GM12878 (cell line): ENCODE results near the gene EPS8L1. TPM values are rescaled to one million over a fixed set of nuclear protein-coding genes. Genes with fewer than 3 reads are reported as not detected.

Source experiments
- ATAC-seq: fragments of 200-7000 bp; cut with Tn5 transposase; 3 replicates; pipeline ENCODE4 v1.9.1; 2020; ENCODE audit warnings: mild to moderate bottlenecking, moderate library complexity
- BruUV-seq: library from RNA; stranded (reverse); fragments of 400-500 nt; replicated peaks from 2 replicates; lab custom pipeline; 2021; lab: Mats Ljungman, UMichigan
- CTCF ChIA-PET: fragments of 300-600 bp; sonication (Branson Sonifier 250); formaldehyde crosslinking; extraction: SDS; loops from one replicate; lab custom pipeline; 2021; ENCODE audit warnings: inconsistent platforms; lab: Yijun Ruan, JAX
- POLR2A ChIA-PET: fragments of 350-600 bp; formaldehyde crosslinking; extraction: SDS; loops from one replicate; lab custom pipeline; 2021; ENCODE audit warnings: inconsistent platforms; lab: Charles Lee
- RAD21 ChIA-PET: fragments of 300-600 bp; sonication (Branson Sonifier 250); formaldehyde crosslinking; loops from one replicate; lab custom pipeline; 2023; ENCODE audit warnings: antibody characterized with exemption; ENCODE audit not compliant: unreplicated experiment; lab: Charles Lee
- SMC1A ChIA-PET: fragments of 300-600 bp; sonication (Branson Sonifier 250); formaldehyde crosslinking; loops from one replicate; lab custom pipeline; 2023; ENCODE audit not compliant: unreplicated experiment, uncharacterized antibody; lab: Charles Lee
- DNase-seq: peaks from one replicate; pipeline ENCODE4 v3.0.0-alpha.2; 2011; ENCODE audit warnings: low read depth, low spot score
- FAIRE-seq: peaks from 3 replicates; lab custom pipeline; 2011; peaks lifted over from hg19 to GRCh38; lab: Jason Lieb, UNC
- H2AFZ ChIP-seq: 2 replicates; pipeline ENCODE4 v1.6.0; 2011; ENCODE audit warnings: low read depth, low read length, control low read depth; ENCODE audit not compliant: control insufficient read depth
- H3K27ac ChIP-seq: 2 replicates; pipeline ENCODE4 v1.5.1; 2011; ENCODE audit warnings: control low read depth; ENCODE audit not compliant: control insufficient read depth, insufficient read depth
- H3K27me3 ChIP-seq, 2 experiments: replicated peaks in 1 of 2; 2 replicates each; pipeline versions ENCODE4 v1.6.0 to v1.6.1; 2011; ENCODE audit warnings: low read length in 1 of 2; ENCODE audit not compliant: control insufficient read depth in 2 of 2, insufficient read depth in 2 of 2
- H3K36me3 ChIP-seq, 2 experiments: 2 replicates each; pipeline ENCODE4 v1.5.1; 2011; ENCODE audit warnings: low read length in 1 of 2; ENCODE audit not compliant: control insufficient read depth in 2 of 2, insufficient read depth in 2 of 2
- H3K4me1 ChIP-seq: 2 replicates; pipeline ENCODE4 v1.6.1; 2011; ENCODE audit warnings: mild to moderate bottlenecking, low read length, moderate library complexity, mixed read lengths; ENCODE audit not compliant: control insufficient read depth, insufficient read depth
- H3K4me2 ChIP-seq: 2 replicates; pipeline ENCODE4 v1.6.0; 2011; ENCODE audit warnings: control low read depth; ENCODE audit not compliant: control insufficient read depth, insufficient read depth
- H3K4me3 ChIP-seq: fragments of 200-600 bp; sonication (generic); 2 replicates; pipeline ENCODE4 v1.5.1; 2016
- H3K79me2 ChIP-seq: 2 replicates; pipeline ENCODE4 v1.6.0; 2011; ENCODE audit warnings: low read length; ENCODE audit not compliant: control insufficient read depth, insufficient read depth
- H3K9ac ChIP-seq: 2 replicates; pipeline ENCODE4 v1.8.0; 2011; ENCODE audit warnings: low read length, control low read depth, mixed read lengths; ENCODE audit not compliant: control insufficient read depth, insufficient read depth
- H3K9me3 ChIP-seq: replicated peaks from 3 replicates; pipeline ENCODE4 v1.5.1; 2011; ENCODE audit warnings: mild to moderate bottlenecking, low read length; ENCODE audit not compliant: control insufficient read depth, insufficient read depth
- H4K20me1 ChIP-seq: 2 replicates; pipeline ENCODE4 v1.6.0; 2011; ENCODE audit not compliant: control insufficient read depth, insufficient read depth
- BHLHE40 ChIP-seq, 2 experiments: fragments of 450-650 bp in 1 of 2; IDR thresholded peaks; 2 replicates each; pipeline ENCODE4 v1.6.1; 2011 to 2017; ENCODE audit warnings: low read depth in 2 of 2, borderline replicate concordance in 1 of 2, improper control_type of control experiment in 1 of 2, low read length in 1 of 2, mild to moderate bottlenecking in 1 of 2
- HCFC1 ChIP-seq: fragments of 150-350 bp; IDR thresholded peaks from 2 replicates; pipeline ENCODE4 v1.6.1; 2014; ENCODE audit warnings: low read length
- HDAC2 ChIP-seq: fragments of 200-600 bp; sonication (generic); IDR thresholded peaks from 2 replicates; pipeline ENCODE4 v1.6.1; 2017
- KDM1A ChIP-seq: fragments of 200-600 bp; sonication (generic); IDR thresholded peaks from 2 replicates; pipeline ENCODE4 v1.6.1; 2016; ENCODE audit warnings: borderline replicate concordance
- MTA3 ChIP-seq: IDR thresholded peaks from 2 replicates; pipeline ENCODE4 v1.6.1; 2012; ENCODE audit warnings: low read length, inconsistent platforms, borderline replicate concordance
- MXI1 ChIP-seq: fragments of 150-350 bp; IDR thresholded peaks from 2 replicates; pipeline ENCODE4 v1.6.1; 2011; ENCODE audit warnings: low read depth, mild to moderate bottlenecking, inconsistent platforms, low read length, improper control_type of control experiment
- RBBP5 ChIP-seq: fragments of 200-600 bp; sonication (generic); conservative IDR thresholded peaks from 2 replicates; pipeline ENCODE4 v1.6.1; 2016
- RUNX3 ChIP-seq: IDR thresholded peaks from 2 replicates; pipeline ENCODE4 v1.6.1; 2012; ENCODE audit warnings: low read length, inconsistent platforms
- SMARCA5 ChIP-seq: fragments of 450-650 bp; IDR thresholded peaks from 2 replicates; pipeline ENCODE4 v1.6.1; 2017; ENCODE audit warnings: mild to moderate bottlenecking
- SMC3 ChIP-seq: IDR thresholded peaks from 2 replicates; pipeline ENCODE4 v1.6.1; 2011; ENCODE audit warnings: low read length, improper control_type of control experiment, borderline replicate concordance
- SRF ChIP-seq, 2 experiments: IDR thresholded peaks; 2 replicates each; pipeline ENCODE4 v1.6.1; 2011; ENCODE audit warnings: low read depth in 2 of 2, low read length in 2 of 2, mild to moderate bottlenecking in 1 of 2, moderate library complexity in 1 of 2
- TCF3 ChIP-seq: IDR thresholded peaks from 2 replicates; pipeline ENCODE4 v1.6.1; 2012; ENCODE audit warnings: low read depth, mild to moderate bottlenecking, low read length, borderline replicate concordance; ENCODE audit not compliant: insufficient read depth
- ZBED1 ChIP-seq: IDR thresholded peaks from 2 replicates; pipeline ENCODE4 v1.6.1; 2016; ENCODE audit warnings: borderline replicate concordance
- ZNF207 ChIP-seq: fragments of 450-650 bp; IDR thresholded peaks from 2 replicates; pipeline ENCODE4 v1.6.1; 2014; ENCODE audit warnings: antibody characterized with exemption, mild to moderate bottlenecking, borderline replicate concordance
- WGBS: methylation state at CpG from one replicate; pipeline ENCODE4 v1.1.6; 2016; ENCODE audit warnings: low lambda C conversion rate; ENCODE audit not compliant: insufficient replicate concordance, insufficient coverage; ENCODE audit errors: missing lambda C conversion rate; 5-methylcytosine and 5-hydroxymethylcytosine counted together
- in situ Hi-C: fragments of 300-500 bp; cut with MboI; formaldehyde crosslinking; loops from 9 replicates; pipeline ENCODE4 v1.14.3; 2018; ENCODE audit warnings: mixed read lengths
- intact Hi-C: fragments of 100-400 bp; cut with micrococcal nuclease; formaldehyde crosslinking; loops from one replicate; pipeline ENCODE4 v1.14.2; 2022; ENCODE audit not compliant: unreplicated experiment
- polyA plus RNA-seq, 11 experiments: library from polyadenylated mRNA; depleted of rRNA in 4 of 11; unstranded in 6 of 11; stranded (reverse) in 5 of 11; fragments of >200 nt; fragmentation: Nextera tagmentation in 4 of 11; fragmentation: Illumina TruSeq in 1 of 11; extraction: Ambion mirVana in 4 of 11; extraction: Trizol in 1 of 11; gene quantifications; 1 replicate in 1 of 11; 2 replicates in 10 of 11; pipeline versions ENCODE4 v1.2.1 to v1.2.3, GENCODE V29; 2011 to 2016; ENCODE audit warnings: inconsistent platforms in 2 of 11, missing spikeins in 2 of 11, low read depth in 1 of 11
- total RNA-seq, 4 experiments: library from RNA; depleted of rRNA in 3 of 4; stranded (reverse); fragments of >200 nt in 3 of 4; fragmentation: Illumina TruSeq in 1 of 4; extraction: Trizol in 1 of 4; gene quantifications; 2 replicates each; pipeline versions ENCODE4 v1.2.1 to v1.2.3, GENCODE V29; 2013 to 2021
- TF ChIP-seq, protein P1 (sequence below): fragments of 450-650 bp; IDR thresholded peaks from 2 replicates; pipeline ENCODE4 v1.6.1; 2017; ENCODE audit warnings: mild to moderate bottlenecking, moderate library complexity
- TF ChIP-seq, protein P2 (sequence below): IDR thresholded peaks from 2 replicates; pipeline ENCODE4 v1.6.1; 2011; ENCODE audit warnings: borderline replicate concordance, low read depth, mild to moderate bottlenecking, moderate library complexity, low read length; ENCODE audit not compliant: insufficient read depth, poor library complexity, severe bottlenecking

The EPS8L1 gene
- total and polyA plus RNA-seq, 10 of the 15 experiments (the other 5 are each of a cell fraction or from before 2014, with no cell fraction given): 0.68 to 2.2 (median 0.96) TPM; not detected in 2

DNA sequence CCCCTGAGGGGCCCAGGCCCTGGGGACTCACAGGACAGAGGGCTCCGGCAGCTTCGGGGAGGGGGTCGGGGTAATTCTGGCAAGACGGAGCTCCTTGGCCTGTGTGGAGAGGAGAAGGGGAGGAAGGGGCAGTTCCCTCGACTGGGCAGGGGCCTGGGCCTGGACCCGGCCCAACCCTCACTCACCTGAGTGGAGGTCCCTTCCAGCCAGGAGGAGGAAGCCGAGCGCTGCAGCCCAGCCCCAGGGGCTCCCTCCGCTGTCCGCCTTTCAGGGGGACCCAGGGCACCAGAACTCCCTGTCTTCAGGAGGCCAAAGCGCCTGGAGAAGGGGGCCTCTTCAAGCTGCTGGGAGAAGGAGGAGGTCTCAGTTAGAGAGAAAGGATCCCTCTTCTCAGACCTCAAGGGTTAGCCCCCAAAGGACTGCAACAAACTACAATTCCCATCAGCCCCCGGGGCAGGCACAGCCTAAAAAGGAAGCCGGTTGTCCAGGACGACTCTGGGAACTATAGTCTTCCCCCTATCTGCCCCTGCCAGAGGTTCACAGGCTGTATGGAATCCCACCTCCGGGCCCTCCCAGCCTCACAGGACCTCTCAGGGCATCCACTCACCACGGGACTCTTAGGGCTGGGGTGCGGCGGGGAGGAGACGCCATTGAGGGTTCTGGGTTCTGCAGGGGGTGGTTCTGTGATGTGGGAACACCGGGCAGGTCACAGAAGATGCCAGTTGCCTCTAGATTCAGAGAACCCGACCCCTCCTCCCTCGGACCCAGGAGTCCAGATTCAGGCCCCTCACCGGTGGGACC is 19.8 kb downstream of the EPS8L1 start (continued):
- TF ChIP-seq, protein P1, sequence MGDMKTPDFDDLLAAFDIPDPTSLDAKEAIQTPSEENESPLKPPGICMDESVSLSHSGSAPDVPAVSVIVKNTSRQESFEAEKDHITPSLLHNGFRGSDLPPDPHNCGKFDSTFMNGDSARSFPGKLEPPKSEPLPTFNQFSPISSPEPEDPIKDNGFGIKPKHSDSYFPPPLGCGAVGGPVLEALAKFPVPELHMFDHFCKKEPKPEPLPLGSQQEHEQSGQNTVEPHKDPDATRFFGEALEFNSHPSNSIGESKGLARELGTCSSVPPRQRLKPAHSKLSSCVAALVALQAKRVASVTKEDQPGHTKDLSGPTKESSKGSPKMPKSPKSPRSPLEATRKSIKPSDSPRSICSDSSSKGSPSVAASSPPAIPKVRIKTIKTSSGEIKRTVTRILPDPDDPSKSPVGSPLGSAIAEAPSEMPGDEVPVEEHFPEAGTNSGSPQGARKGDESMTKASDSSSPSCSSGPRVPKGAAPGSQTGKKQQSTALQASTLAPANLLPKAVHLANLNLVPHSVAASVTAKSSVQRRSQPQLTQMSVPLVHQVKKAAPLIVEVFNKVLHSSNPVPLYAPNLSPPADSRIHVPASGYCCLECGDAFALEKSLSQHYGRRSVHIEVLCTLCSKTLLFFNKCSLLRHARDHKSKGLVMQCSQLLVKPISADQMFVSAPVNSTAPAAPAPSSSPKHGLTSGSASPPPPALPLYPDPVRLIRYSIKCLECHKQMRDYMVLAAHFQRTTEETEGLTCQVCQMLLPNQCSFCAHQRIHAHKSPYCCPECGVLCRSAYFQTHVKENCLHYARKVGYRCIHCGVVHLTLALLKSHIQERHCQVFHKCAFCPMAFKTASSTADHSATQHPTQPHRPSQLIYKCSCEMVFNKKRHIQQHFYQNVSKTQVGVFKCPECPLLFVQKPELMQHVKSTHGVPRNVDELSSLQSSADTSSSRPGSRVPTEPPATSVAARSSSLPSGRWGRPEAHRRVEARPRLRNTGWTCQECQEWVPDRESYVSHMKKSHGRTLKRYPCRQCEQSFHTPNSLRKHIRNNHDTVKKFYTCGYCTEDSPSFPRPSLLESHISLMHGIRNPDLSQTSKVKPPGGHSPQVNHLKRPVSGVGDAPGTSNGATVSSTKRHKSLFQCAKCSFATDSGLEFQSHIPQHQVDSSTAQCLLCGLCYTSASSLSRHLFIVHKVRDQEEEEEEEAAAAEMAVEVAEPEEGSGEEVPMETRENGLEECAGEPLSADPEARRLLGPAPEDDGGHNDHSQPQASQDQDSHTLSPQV: no peak
- TF ChIP-seq HCFC1: peak; percentile 45; the same call in 1 of the 2 replicates
- 0 out of 4 replicates have a peak, but pooled peaks of 1 of the 2 experiments have one; percentile 53 for TF ChIP-seq SRF (IDR thresholded peaks at IDR 0.05; ENCODE audit: low read depth in 2 of 2, low read length in 2 of 2)
- TF ChIP-seq TCF3: no peak
- no peak for TF ChIP-seq HDAC2
- no peak for TF ChIP-seq KDM1A
- TF ChIP-seq RUNX3: no peak

DNA sequence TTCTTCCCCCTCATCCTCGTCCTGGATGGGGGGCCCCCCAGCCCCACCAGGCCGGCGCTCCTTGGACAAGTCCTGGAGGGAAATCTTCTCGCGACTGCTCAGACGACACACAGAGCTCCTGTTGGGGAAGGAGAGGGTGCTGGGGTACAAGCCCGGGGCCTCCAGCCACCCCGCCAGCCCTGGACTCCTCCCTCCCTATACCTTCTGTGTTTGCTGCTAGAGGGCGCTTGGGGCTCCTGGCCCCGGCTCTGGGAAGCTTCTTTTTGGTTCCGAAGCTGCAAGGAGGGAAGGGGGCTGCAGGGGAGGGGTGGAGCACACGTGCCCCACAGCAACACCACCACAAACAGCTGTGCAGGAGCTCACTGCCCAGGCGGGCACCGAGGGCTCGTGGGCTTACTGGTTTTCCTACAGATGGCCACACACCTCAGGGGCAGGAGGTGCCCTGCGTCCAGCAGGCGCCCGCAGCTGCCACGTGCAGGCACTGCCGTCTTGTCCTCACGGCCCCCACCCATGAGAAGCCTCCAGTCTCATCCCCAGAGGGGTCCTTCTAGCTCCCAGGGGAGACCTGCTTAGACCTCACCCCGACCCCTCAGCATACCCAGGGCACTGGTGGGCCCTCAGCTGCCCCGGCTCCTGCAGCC is 20.5 kb downstream of the EPS8L1 start:
- CTCF ChIA-PET: no interaction called here
- H2AFZ ChIP-seq: no peak overlapping the region
- no peak overlapping the region for H3K9ac ChIP-seq
- DNase-seq (no peak), ATAC-seq (peak; percentile 21; the same call in 1 of the 3 replicates), FAIRE-seq (no peak)
- H3K4me1 ChIP-seq: no peaks in the 10 kb centered on the region
- intact Hi-C loops (no loop called here), in situ Hi-C loops (no loop called here)
- H3K4me3 ChIP-seq: no peak overlapping the region
- no peaks in the 10 kb centered on the region for H3K79me2 ChIP-seq
- RAD21 ChIA-PET: no interaction called here
- no peaks in the 10 kb centered on the region for H3K9me3 ChIP-seq
- no peaks in the 10 kb centered on the region for H4K20me1 ChIP-seq
- SMC1A ChIA-PET: no interaction called here
- POLR2A ChIA-PET: no interaction called here
- no peak overlapping the region for H3K4me2 ChIP-seq
- TSS peak; percentile 71 for BruUV-seq
- H3K36me3 ChIP-seq: peaks cover 0 to 2% of the 10 kb centered on the region in 2 experiments; a peak in 2 of 4 replicates
- H3K27me3 ChIP-seq: no peaks in the 10 kb centered on the region
- WGBS: 69% methylated on average over 21 of the region's 23 CpGs
- no peak overlapping the region for H3K27ac ChIP-seq
- TF ChIP-seq SMARCA5 (no peak), MTA3 (no peak), RBBP5 (no peak), ZBED1 (no peak), HCFC1 (no peak), MXI1 (no peak), BHLHE40 (IDR thresholded peaks at IDR 0.05; ENCODE audit: borderline replicate concordance in 1 of 2, low read depth in 2 of 2, low read length in 1 of 2) (no peak), ZNF207 (no peak), SMC3 (no peak)
- TF ChIP-seq, protein P2, sequence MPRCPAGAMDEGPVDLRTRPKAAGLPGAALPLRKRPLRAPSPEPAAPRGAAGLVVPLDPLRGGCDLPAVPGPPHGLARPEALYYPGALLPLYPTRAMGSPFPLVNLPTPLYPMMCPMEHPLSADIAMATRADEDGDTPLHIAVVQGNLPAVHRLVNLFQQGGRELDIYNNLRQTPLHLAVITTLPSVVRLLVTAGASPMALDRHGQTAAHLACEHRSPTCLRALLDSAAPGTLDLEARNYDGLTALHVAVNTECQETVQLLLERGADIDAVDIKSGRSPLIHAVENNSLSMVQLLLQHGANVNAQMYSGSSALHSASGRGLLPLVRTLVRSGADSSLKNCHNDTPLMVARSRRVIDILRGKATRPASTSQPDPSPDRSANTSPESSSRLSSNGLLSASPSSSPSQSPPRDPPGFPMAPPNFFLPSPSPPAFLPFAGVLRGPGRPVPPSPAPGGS: no peak
